T-helper 1 cell treated with Interleukin-12 subunit alpha and Interleukin-12 subunit beta and Interleukin-4 antibody, amounts not matched to agents 30 μg/mL and 1 μg/mL, for 36 hours (primary cell): Measurements from ENCODE around the gene DNMT3L.
"Not testable (repeated sequence)": the region's sequence is repeated elsewhere in the genome, so short reads cannot be mapped to it uniquely, and the experiment has no call there.

Source experiments
- H3K27ac Mint-ChIP-seq: one replicate; pipeline ENCODE4 v1.8.0; 2021; ENCODE audit warnings: mild to moderate bottlenecking, mixed read lengths
- H3K27me3 Mint-ChIP-seq: one replicate; pipeline ENCODE4 v1.8.0; 2021; ENCODE audit warnings: low read depth, mixed read lengths
- H3K36me3 Mint-ChIP-seq: one replicate; pipeline ENCODE4 v1.8.0; 2021; ENCODE audit warnings: low read depth, mixed read lengths
- H3K4me1 Mint-ChIP-seq: one replicate; pipeline ENCODE4 v1.8.0; 2021; ENCODE audit warnings: low read depth, mixed read lengths
- H3K4me3 Mint-ChIP-seq: one replicate; pipeline ENCODE4 v1.8.0; 2021; ENCODE audit warnings: mild to moderate bottlenecking, moderate library complexity, mixed read lengths
- H3K9me3 Mint-ChIP-seq: one replicate; pipeline ENCODE4 v1.8.0; 2021; ENCODE audit warnings: mixed read lengths

The DNMT3L gene

DNA sequence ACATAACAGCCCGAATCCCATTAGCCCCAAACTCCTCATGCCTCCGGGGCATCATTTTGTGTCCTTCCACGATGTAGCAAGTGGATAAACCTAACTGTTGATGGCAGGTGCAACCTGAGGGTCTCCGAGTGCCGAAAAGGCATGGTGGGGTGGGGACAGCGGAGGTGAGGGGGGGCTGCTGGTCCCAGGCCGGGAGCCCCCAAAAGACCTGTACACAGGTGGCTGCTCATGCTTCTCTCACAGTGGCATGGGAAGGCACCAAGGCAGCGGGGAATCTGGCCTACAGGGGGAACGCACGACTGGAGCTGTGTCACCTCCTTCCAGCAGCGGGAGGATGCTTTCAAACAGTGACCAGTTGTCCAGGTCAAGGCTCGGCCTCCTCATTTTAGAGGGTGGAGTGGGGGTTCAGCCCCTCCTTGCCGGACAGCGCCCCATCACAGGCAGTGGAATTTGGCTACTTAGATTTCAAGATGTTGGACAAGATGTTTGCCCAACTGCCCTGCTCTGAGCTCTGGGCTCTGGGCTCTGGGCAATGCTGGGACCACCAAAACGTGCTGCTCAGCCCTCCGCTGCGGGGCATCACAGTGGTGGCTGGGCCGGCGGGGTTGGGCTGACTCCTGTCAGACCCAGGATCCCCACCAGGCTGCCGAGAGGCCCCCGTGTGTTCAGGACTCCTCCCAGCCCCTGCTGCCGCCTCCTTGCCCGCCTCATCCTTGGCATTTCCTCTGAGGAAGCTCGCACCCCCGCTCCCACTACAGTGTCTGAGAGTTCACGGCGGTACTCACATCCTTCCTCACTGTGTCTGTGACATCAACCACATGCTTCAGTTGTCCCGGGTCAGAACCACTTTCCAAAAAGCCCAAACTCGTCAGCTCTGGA is 7.6 kb downstream of the DNMT3L start:
- peaks cover 5% of the 10 kb centered on the region for H3K27me3 Mint-ChIP-seq
- no peak overlapping the region for H3K4me3 Mint-ChIP-seq
- no peaks in the 10 kb centered on the region for H3K36me3 Mint-ChIP-seq
- H3K27ac Mint-ChIP-seq: no peak overlapping the region
- H3K4me1 Mint-ChIP-seq: no peaks in the 10 kb centered on the region
- no peaks in the 10 kb centered on the region for H3K9me3 Mint-ChIP-seq

DNA sequence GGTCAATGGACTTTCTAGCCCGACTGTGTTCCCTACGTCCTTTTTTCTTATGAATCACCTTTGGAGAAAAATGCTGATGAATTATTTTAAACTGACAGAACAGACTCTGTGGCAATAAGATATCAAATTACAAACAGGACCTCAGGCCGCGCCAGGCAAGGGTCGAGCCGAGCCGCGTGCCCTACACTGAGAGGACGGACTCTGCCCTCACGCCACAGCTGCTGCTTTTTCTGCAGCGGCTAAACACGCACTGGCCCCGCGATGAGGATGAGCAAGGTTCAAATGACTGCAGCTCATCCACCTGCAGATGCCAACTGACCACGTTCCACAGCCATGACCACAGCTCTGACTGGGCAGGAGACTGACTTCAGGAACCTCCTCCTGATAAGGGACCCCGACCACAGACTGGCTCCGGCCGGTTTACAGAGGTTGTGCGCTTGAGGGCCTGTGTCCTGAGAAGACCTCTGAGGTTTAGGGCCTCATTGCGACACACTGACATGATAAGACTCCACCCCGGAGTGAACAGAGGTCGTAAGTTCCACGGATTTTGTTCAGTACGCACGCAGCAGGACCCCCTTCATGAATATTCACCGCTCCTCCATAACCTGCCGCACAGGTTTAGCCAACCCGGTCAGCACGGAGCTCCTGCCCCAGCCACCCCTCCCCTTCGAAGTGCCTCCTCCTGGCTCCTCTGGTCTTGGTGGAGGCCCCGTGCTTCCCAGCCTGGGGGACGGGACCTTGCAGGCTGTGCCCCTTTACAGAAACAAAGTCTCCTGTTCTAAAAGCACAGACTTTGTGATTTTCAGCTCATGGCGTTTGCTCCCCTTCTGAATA is 12.3 kb downstream of the DNMT3L start:
- H3K9me3 Mint-ChIP-seq, H3K4me1 Mint-ChIP-seq, H3K4me3 Mint-ChIP-seq, H3K27ac Mint-ChIP-seq, H3K36me3 Mint-ChIP-seq, H3K27me3 Mint-ChIP-seq: not testable (repeated sequence)

DNA sequence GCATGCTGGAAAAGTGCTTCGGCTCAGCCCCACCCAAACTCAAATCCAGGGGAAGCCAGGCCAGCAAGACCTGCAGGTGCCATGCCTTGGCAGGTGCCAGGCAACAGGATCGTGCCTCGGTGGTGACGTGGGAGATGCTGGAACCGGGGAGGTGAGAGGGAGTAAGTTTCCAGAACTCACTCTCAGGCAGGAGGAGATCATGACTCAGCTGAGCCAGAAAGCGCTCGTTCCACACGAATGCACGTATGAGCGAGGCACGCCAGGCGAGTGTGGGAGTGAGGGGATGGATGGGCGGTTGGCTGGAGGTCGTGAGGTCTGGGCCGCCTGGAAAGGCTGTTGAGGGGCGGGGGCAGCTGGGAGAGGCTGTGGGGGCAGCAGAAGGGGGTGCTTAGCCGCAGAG is 13.8 kb downstream of the DNMT3L start:
- H3K4me3 Mint-ChIP-seq, H3K27ac Mint-ChIP-seq, H3K4me1 Mint-ChIP-seq, H3K9me3 Mint-ChIP-seq, H3K36me3 Mint-ChIP-seq, H3K27me3 Mint-ChIP-seq: not testable (repeated sequence)

DNA sequence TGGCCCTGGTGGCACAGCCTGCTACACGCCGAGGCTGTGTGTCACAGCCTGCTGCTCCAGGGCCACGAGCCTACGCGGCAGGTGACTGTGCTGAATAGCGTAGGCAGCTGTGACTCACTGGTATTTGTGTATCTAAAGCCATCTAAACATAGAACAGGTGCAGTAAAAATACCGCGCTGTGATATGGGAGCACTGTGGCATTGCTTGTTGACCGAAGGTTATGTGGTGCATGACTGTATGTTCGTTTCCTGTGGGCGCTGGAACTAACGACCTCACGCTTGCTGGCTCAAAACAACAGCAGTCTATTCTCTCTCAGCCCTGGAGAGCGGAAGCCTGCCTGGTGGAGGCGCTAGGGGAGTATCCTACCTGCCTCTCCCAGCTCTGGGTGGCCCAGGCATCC is 17.7 kb downstream of the DNMT3L start:
- H3K4me1 Mint-ChIP-seq, H3K4me3 Mint-ChIP-seq, H3K27ac Mint-ChIP-seq, H3K9me3 Mint-ChIP-seq, H3K36me3 Mint-ChIP-seq, H3K27me3 Mint-ChIP-seq: not testable (repeated sequence)

DNA sequence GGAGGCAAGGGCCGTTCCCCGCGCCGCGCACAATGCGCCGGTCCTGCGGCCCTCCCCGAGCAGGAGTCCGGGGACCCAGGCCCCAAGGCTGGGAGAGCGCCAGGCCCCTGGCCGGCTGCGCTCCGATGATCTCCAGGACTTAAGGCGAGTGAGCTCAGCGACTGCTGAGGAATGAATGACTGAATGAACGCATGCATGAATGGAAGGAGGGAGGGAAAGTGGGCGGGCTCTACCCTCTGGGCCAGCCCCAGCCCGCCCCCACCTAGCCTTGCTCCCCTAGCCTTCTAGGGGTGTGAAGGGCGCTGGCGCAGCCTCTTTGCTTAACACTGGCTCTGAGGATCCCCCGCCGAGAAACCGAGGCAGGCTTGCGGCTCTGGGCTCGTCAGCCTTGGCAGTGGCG is 20.4 kb downstream of the DNMT3L start:
- not testable (repeated sequence) for H3K9me3 Mint-ChIP-seq, H3K4me1 Mint-ChIP-seq

DNA sequence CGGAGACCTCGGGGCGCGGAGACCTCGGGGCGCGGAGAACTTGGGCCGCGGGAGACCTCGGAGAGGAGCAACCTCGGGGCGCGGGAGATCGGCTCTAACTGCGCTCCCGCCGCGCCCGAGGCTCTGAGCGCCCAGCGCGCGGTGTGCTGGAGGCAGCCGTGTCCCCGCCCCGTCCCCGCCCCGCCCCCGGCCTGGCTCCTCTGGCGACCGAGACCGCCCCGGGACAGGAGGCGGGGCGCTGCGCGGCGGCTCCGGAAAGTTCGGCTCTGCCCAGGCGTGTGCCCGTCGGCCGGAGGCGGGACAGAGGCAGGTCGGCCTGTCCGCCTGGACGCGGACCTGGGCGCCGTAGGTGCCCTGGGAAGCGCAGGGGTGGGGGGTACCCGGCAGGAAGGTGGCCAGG is 20.9 kb downstream of the DNMT3L start, which contains the start of gene ICOSLG:
Gene ICOSLG (minus strand): TSS at position 102 of the 400 bp plus-strand sequence. CDS start 126 bp downstream, outside the sequence.
- not testable (repeated sequence) for H3K27ac Mint-ChIP-seq, H3K36me3 Mint-ChIP-seq, H3K9me3 Mint-ChIP-seq, H3K4me1 Mint-ChIP-seq, H3K4me3 Mint-ChIP-seq, H3K27me3 Mint-ChIP-seq

More for the DNA sequence above, 20.4 kb downstream of the DNMT3L start:
- H3K36me3 Mint-ChIP-seq, H3K4me3 Mint-ChIP-seq, H3K27me3 Mint-ChIP-seq, H3K27ac Mint-ChIP-seq: not testable (repeated sequence)

DNA sequence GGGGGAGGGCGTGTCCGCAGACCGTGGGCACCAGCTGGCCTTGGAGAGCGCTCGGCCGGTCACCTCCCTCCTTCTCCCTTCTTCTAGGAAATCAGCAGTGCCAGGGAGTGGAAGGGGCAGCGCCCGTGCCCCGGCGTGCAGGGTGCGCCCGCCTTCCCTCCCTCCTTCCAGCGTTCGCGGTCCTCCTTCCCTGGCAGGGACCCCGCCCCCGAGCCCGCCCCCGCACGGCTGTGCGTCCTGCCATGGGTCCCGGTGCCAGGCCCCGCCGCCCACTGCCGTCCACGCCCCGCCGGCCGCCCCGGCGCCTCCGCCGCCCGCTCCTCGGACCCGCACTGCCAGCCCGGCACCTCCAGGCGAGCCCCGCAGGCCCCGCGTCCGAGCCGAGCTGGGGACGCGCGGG is 21.3 kb downstream of the DNMT3L start:
- H3K4me1 Mint-ChIP-seq, H3K36me3 Mint-ChIP-seq, H3K4me3 Mint-ChIP-seq, H3K27ac Mint-ChIP-seq, H3K9me3 Mint-ChIP-seq, H3K27me3 Mint-ChIP-seq: not testable (repeated sequence)

DNA sequence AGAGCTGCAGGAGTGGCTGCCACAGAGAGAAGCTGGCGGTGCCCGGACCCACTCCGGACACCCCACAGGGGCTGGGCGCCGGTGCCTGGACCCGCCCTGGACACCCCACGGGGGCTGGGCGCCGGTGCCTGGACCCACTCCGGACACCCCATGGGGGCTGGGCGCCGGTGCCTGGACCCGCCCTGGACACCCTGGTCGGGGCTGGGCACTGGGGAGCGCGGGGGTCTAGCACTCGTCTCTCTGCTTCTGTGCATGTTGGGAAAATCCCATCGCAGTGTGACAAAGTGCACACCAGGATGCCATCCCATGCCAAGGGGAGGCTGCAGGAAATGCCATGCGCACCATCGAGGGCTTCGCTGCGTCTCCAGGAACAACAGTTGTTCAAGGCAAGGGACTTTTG is 32.1 kb downstream of the DNMT3L start:
- H3K27me3 Mint-ChIP-seq, H3K4me1 Mint-ChIP-seq, H3K36me3 Mint-ChIP-seq, H3K9me3 Mint-ChIP-seq, H3K4me3 Mint-ChIP-seq, H3K27ac Mint-ChIP-seq: not testable (repeated sequence)

DNA sequence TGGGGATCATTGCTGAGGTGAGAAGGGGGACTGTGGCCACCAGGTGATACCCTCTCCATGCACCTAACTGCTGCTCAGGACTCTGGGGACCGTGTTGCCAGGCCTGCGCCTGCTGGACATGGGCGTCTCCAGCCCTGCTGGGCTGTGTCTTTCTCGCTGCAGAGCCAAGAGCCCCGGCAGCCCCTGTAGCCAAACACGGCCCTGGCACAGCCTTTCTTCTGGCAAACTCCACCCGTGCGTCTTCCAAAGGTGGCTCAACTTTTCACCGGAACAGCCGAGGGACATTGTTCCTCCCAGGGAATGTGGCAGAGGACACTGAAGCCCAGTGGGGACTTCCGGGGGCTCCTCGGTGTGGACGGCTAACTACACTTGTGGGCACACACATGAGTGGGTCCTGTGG is 33.6 kb downstream of the DNMT3L start:
- not testable (repeated sequence) for H3K36me3 Mint-ChIP-seq, H3K9me3 Mint-ChIP-seq

DNA sequence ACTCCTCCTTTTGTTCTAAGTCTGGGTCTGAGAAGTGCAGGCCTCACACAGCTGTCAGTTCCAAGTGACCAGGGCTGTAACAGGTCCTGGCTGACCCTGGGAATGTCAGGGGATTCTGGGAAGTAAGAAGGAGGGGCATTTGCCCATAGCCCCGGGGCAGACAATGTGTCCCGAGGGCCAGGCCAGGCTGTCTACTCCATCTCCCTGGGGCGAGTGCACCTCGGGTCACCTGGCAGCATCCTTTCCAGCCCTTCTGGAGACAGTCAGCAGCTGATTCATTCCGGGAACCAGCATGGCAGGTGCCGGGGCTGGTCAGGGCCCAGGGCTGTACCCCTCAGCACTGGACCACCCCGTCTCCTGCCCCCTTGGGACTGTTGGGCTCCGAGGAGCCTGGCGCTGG is 34.1 kb downstream of the DNMT3L start:
- H3K4me3 Mint-ChIP-seq, H3K27me3 Mint-ChIP-seq, H3K9me3 Mint-ChIP-seq, H3K27ac Mint-ChIP-seq, H3K4me1 Mint-ChIP-seq, H3K36me3 Mint-ChIP-seq: not testable (repeated sequence)

More for the DNA sequence above, 33.6 kb downstream of the DNMT3L start:
- H3K27ac Mint-ChIP-seq, H3K4me1 Mint-ChIP-seq, H3K27me3 Mint-ChIP-seq, H3K4me3 Mint-ChIP-seq: not testable (repeated sequence)

DNA sequence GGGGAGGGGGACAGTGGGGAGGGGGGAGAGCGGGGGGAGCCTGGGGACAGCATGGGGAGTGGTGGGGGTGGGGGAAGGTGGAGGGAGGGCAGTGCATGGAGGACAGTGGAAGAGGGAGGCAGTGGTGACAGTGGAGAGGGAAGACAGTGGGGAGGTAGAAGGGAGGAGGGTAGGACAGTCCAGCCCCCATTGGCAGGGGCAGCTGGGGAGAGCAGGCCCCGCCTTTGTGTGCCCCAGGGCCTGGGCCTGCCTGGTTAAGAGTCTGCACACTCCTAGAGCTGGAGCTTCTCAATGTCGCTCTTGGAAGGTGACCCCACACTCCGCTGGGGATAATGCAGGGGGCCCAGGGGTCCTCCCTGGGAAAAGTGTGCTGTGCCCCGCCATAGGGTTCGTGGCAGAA is 36.1 kb downstream of the DNMT3L start:
- H3K4me3 Mint-ChIP-seq: not testable (repeated sequence)

DNA sequence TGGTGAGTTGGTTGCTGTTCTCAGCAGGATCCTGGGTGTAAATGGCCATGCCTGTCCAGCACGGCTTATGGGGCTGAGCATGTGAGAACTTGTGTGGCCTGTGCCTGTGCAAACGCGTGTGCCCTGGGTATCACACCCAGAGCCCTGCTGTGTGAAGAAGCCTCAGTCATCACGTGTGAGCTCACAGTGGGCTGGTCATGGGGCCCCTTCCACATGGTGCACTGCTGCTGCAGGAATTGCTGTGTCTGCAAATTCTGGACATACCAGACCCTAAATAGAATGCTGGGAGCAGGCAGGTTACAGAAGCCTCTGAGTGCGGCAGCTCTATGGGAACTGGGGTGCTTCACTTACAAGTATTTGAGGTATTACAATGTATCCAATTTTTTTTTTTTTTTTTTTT is 38.4 kb downstream of the DNMT3L start:
- not testable (repeated sequence) for H3K4me3 Mint-ChIP-seq, H3K9me3 Mint-ChIP-seq, H3K27ac Mint-ChIP-seq, H3K27me3 Mint-ChIP-seq, H3K4me1 Mint-ChIP-seq, H3K36me3 Mint-ChIP-seq

More for the DNA sequence above, 36.1 kb downstream of the DNMT3L start:
- H3K36me3 Mint-ChIP-seq, H3K27me3 Mint-ChIP-seq, H3K27ac Mint-ChIP-seq, H3K9me3 Mint-ChIP-seq, H3K4me1 Mint-ChIP-seq: not testable (repeated sequence)

DNA sequence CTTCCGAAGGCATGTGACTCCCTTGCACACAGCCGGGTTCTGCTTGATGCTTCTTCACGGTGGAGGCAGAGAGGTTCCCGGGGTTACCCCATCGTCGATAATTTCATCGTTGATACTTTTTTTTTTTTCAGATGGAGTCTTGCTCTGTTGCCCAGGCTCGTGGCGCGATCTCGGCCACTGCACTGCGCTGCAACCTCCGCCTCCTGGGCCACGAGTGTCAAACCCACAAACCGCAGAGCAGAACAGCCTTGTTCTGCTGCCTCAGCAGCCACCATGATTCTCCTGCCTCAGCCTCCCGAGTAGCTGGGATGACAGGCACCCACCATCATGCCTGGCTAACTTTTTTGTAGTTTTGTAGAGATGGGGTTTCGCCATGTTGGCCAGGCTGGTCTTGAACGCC is 41.0 kb downstream of the DNMT3L start:
- not testable (repeated sequence) for H3K4me1 Mint-ChIP-seq, H3K27me3 Mint-ChIP-seq, H3K27ac Mint-ChIP-seq, H3K9me3 Mint-ChIP-seq, H3K4me3 Mint-ChIP-seq, H3K36me3 Mint-ChIP-seq

DNA sequence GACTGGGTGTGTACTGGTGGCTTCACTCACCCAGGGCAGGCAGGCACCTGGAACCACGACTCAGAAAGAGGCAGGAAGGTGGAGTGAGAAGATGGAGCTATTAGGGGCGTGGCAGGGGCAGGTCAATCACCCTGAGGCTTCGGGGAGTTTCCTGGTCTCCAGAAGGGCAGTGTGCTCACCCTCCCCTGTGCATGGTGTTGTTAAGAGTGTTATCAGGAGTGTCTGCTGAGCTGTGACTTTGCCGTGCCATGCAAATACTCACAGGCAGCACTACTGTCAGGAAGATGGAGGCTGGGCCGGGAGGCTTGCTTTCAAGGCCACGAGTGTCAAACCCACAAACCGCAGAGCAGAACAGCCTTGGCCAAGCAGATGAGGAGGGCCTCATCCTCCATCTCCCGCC is 43.2 kb downstream of the DNMT3L start:
- not testable (repeated sequence) for H3K4me1 Mint-ChIP-seq, H3K36me3 Mint-ChIP-seq, H3K9me3 Mint-ChIP-seq, H3K4me3 Mint-ChIP-seq, H3K27ac Mint-ChIP-seq, H3K27me3 Mint-ChIP-seq

DNA sequence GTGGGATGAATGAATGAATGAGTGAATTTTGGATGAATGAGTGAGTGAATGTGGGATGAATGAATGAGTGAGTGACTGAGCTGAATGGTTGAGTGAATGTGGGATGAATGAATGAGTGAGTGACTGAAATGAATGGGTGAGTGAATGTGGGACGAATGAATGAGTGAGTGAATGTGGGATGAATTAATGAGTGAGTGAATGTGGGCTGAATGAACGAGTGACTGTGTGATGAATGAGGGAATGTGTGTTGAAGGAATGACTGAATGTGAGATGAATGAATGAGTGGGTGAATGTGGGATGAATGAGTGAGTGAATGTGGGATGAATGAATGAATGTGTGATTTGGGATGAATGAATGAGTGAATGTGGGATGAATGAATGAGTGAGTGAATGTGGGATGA is 49.7 kb downstream of the DNMT3L start:
- H3K4me3 Mint-ChIP-seq, H3K27ac Mint-ChIP-seq: not testable (repeated sequence)

More for the DNA sequence above, 49.7 kb downstream of the DNMT3L start:
- H3K9me3 Mint-ChIP-seq, H3K4me1 Mint-ChIP-seq, H3K27me3 Mint-ChIP-seq, H3K36me3 Mint-ChIP-seq: not testable (repeated sequence)
